ENCODE data around the gene CFAP97D2. TPM values are rescaled to one million over a fixed set of nuclear protein-coding genes. Genes with fewer than 3 reads are reported as not detected.

Gene CFAP97D2
- total RNA-seq, 1 experiment from 2014 or later: not detected

- H3K4me3 Mint-ChIP-seq (ENCODE audit: unreplicated experiment): no peak overlapping the region
- H3K4me1 Mint-ChIP-seq (ENCODE audit: low read depth, unreplicated experiment): peaks cover 14% of the 10 kb centered on the region
- no peak for DNase-seq
- H3K36me3 ChIP-seq (ENCODE audit: control insufficient read depth, insufficient read depth, low read length): no peaks in the 10 kb centered on the region
- H3K9me3 ChIP-seq: no peaks in the 10 kb centered on the region
- TF ChIP-seq CTCF (IDR thresholded peaks at IDR 0.05; ENCODE audit: insufficient read depth in 1 of 2, low read depth in 1 of 2, low read length in 1 of 2, severe bottlenecking in 1 of 2, unreplicated experiment in 1 of 2): no peak
- H3K27ac Mint-ChIP-seq (ENCODE audit: unreplicated experiment): no peak overlapping the region
- H3K4me1 ChIP-seq: no peaks in the 10 kb centered on the region
- no peaks in the 10 kb centered on the region for H3K36me3 Mint-ChIP-seq (ENCODE audit: insufficient read depth, unreplicated experiment)
- no TSS peak for BruUV-seq (replicated peaks)
- POLR2A ChIA-PET: no interaction called here
- H3K27me3 ChIP-seq (replicated peaks; ENCODE audit: control insufficient read depth, insufficient read depth, low read length): no peaks in the 10 kb centered on the region
- intact Hi-C loops (cut with micrococcal nuclease; ENCODE audit: unreplicated experiment): no loop called here
- H3K27me3 Mint-ChIP-seq (ENCODE audit: insufficient read depth, unreplicated experiment): no peaks in the 10 kb centered on the region
- CTCF ChIA-PET: no interaction called here
- no peak overlapping the region for H3K4me3 ChIP-seq (ENCODE audit: low read depth, low read length)
- H3K9me3 Mint-ChIP-seq (ENCODE audit: unreplicated experiment): no peaks in the 10 kb centered on the region
Measured at GRCh38 chr13:114231886-114232285, 52.8 kb downstream of the CFAP97D2 start.

- H3K9me3 Mint-ChIP-seq (ENCODE audit: unreplicated experiment): no peaks in the 10 kb centered on the region
- H3K27ac Mint-ChIP-seq (ENCODE audit: unreplicated experiment): peak overlapping the region; percentile 68
- BruUV-seq (replicated peaks): no TSS peak
- Histone ChIP-seq H3K36me3 (ENCODE audit: control insufficient read depth, insufficient read depth, low read length) (peaks cover 1% of the 10 kb centered on the region; the same call in 1 of the 2 replicates), H3K27me3 (replicated peaks; ENCODE audit: control insufficient read depth, insufficient read depth, low read length) (no peaks in the 10 kb centered on the region), H3K4me1 (no peaks in the 10 kb centered on the region), H3K4me3 (ENCODE audit: low read depth, low read length) (peak overlapping the region; percentile 96), H3K9me3 (no peaks in the 10 kb centered on the region)
- peak overlapping the region; percentile 80 for H3K4me3 Mint-ChIP-seq (ENCODE audit: unreplicated experiment)
- intact Hi-C loops (cut with micrococcal nuclease; ENCODE audit: unreplicated experiment): no loop called here
- no peaks in the 10 kb centered on the region for H3K27me3 Mint-ChIP-seq (ENCODE audit: insufficient read depth, unreplicated experiment)
- CTCF ChIA-PET: no interaction called here
- TF ChIP-seq CTCF (IDR thresholded peaks at IDR 0.05; ENCODE audit: insufficient read depth in 1 of 2, low read depth in 1 of 2, low read length in 1 of 2, severe bottlenecking in 1 of 2, unreplicated experiment in 1 of 2): no peak
- peaks cover 16% of the 10 kb centered on the region for H3K36me3 Mint-ChIP-seq (ENCODE audit: insufficient read depth, unreplicated experiment)
- peaks cover 14% of the 10 kb centered on the region for H3K4me1 Mint-ChIP-seq (ENCODE audit: low read depth, unreplicated experiment)
- no peak for DNase-seq
- POLR2A ChIA-PET: no interaction called here
Measured at GRCh38 chr13:114234266-114234644, 55.2 kb downstream of the CFAP97D2 start.

- H3K4me1 Mint-ChIP-seq (ENCODE audit: low read depth, unreplicated experiment): peaks cover 13% of the 10 kb centered on the region
- H3K9me3 Mint-ChIP-seq (ENCODE audit: unreplicated experiment): no peaks in the 10 kb centered on the region
- intact Hi-C loops (cut with micrococcal nuclease; ENCODE audit: unreplicated experiment): no loop called here
- no peak for TF ChIP-seq CTCF (IDR thresholded peaks at IDR 0.05; ENCODE audit: insufficient read depth in 1 of 2, low read depth in 1 of 2, low read length in 1 of 2, severe bottlenecking in 1 of 2, unreplicated experiment in 1 of 2)
- no TSS peak for BruUV-seq (replicated peaks)
- H3K4me1 ChIP-seq: no peaks in the 10 kb centered on the region
- H3K27me3 Mint-ChIP-seq (ENCODE audit: insufficient read depth, unreplicated experiment): no peaks in the 10 kb centered on the region
- peak within 1 kb of the TSS; percentile 96 for H3K4me3 ChIP-seq (ENCODE audit: low read depth, low read length)
- H3K9me3 ChIP-seq: no peaks in the 10 kb centered on the region
- ChIA-PET CTCF (no interaction called here), POLR2A (no interaction called here)
- DNase-seq: peak; percentile 94 to 96
- peaks cover 22% of the 10 kb centered on the region for H3K36me3 Mint-ChIP-seq (ENCODE audit: insufficient read depth, unreplicated experiment)
- H3K4me3 Mint-ChIP-seq (ENCODE audit: unreplicated experiment): peak within 1 kb of the TSS; percentile 80
- H3K36me3 ChIP-seq (ENCODE audit: control insufficient read depth, insufficient read depth, low read length): peaks cover 1% of the 10 kb centered on the region; the same call in 1 of the 2 replicates
- H3K27me3 ChIP-seq (replicated peaks; ENCODE audit: control insufficient read depth, insufficient read depth, low read length): no peaks in the 10 kb centered on the region
- H3K27ac Mint-ChIP-seq (ENCODE audit: unreplicated experiment): peak within 1 kb of the TSS; percentile 68
Measured at GRCh38 chr13:114234645-114235421, 55.8 kb downstream of the CFAP97D2 start, which contains the start of gene CDC16. Gene CDC16, plus strand, starts transcription at chr13:114234897. Its CDS starts 188 bp downstream, at chr13:114235085.
